K562 (cell line): Measurements from ENCODE around the gene C17orf113. TPM values are rescaled to one million over a fixed set of nuclear protein-coding genes. Genes with fewer than 3 reads are reported as not detected.
A peak's percentile ranks its signal among the peaks of the same experiment; 100 is the strongest.

ENCODE experiments used
- ATF7 ChIP-seq: fragments of 450-650 bp; IDR thresholded peaks from 2 replicates; pipeline ENCODE4 v1.7.1; 2014; ENCODE audit warnings: mild to moderate bottlenecking, moderate library complexity
- E2F3 ChIP-seq: fragments of 250-450 bp; sonication (Bioruptor Pico); IDR thresholded peaks from 2 replicates; pipeline ENCODE4 v1.4.0; 2020; ENCODE audit warnings: mild to moderate bottlenecking
- EP300 ChIP-seq: IDR thresholded peaks from 2 replicates; pipeline ENCODE4 v1.6.1; 2012; ENCODE audit warnings: low read length, improper control_type of control experiment
- ERF ChIP-seq: fragments of 450-650 bp; formaldehyde crosslinking; IDR thresholded peaks from 2 replicates; pipeline ENCODE4 v1.4.0; 2020; ENCODE audit warnings: mild to moderate bottlenecking, mixed read lengths
- HDAC3 ChIP-seq: fragments of 450-650 bp; IDR thresholded peaks from 2 replicates; pipeline ENCODE4 v1.6.1; 2018; ENCODE audit warnings: borderline replicate concordance, mild to moderate bottlenecking, moderate library complexity; ENCODE audit not compliant: partially characterized antibody
- HDGF ChIP-seq: fragments of 450-650 bp; IDR thresholded peaks from 2 replicates; pipeline ENCODE4 v1.6.1; 2016
- HIVEP1 ChIP-seq: fragments of 250-450 bp; sonication (Bioruptor Pico); IDR thresholded peaks from 2 replicates; pipeline ENCODE4 v1.4.0; 2020; ENCODE audit warnings: mild to moderate bottlenecking
- KAT7 ChIP-seq: sonication (generic); formaldehyde crosslinking; IDR thresholded peaks from 2 replicates; pipeline ENCODE4 v1.8.0; 2022; ENCODE audit warnings: missing genetic modification reagents, mild to moderate bottlenecking, borderline replicate concordance
- KLF6 ChIP-seq: fragments of 250-450 bp; sonication (Bioruptor Pico); IDR thresholded peaks from 2 replicates; pipeline ENCODE4 v1.4.0; 2020; ENCODE audit warnings: mild to moderate bottlenecking, moderate library complexity, borderline replicate concordance
- MEF2D ChIP-seq: conservative IDR thresholded peaks from 2 replicates; pipeline ENCODE4 v1.6.1; 2016; ENCODE audit warnings: low read depth, missing genetic modification characterization, missing compliant biosample characterization
- NCOA2 ChIP-seq, 2 experiments: fragments of 450-650 bp; IDR thresholded peaks; 2 replicates each; pipeline ENCODE4 v1.6.1; 2018; ENCODE audit warnings: mild to moderate bottlenecking in 2 of 2, moderate library complexity in 1 of 2; ENCODE audit not compliant: partially characterized antibody in 2 of 2
- NCOA4 ChIP-seq: fragments of 450-650 bp; IDR thresholded peaks from 2 replicates; pipeline ENCODE4 v1.6.1; 2018; ENCODE audit warnings: mild to moderate bottlenecking; ENCODE audit not compliant: partially characterized antibody
- POLR2AphosphoS5 ChIP-seq: IDR thresholded peaks from 2 replicates; pipeline ENCODE4 v1.6.1; 2011; ENCODE audit warnings: mild to moderate bottlenecking, low read depth, low read length, moderate library complexity; ENCODE audit not compliant: control insufficient read depth, insufficient read depth
- RCOR1 ChIP-seq, 2 experiments: IDR thresholded peaks; 2 replicates each; pipeline ENCODE4 v1.6.1; 2012; ENCODE audit warnings: low read depth in 2 of 2, low read length in 2 of 2, borderline replicate concordance in 1 of 2, improper control_type of control experiment in 1 of 2
- RNF2 ChIP-seq: sonication (generic); IDR thresholded peaks from 2 replicates; pipeline ENCODE4 v1.6.1; 2016
- SAP30 ChIP-seq: fragments of 200-600 bp; sonication (generic); IDR thresholded peaks from 2 replicates; pipeline ENCODE4 v1.6.1; 2012; ENCODE audit warnings: borderline replicate concordance, low read depth, mild to moderate bottlenecking, moderate library complexity, low read length, control low read depth, inconsistent platforms; ENCODE audit not compliant: insufficient read depth, poor library complexity, severe bottlenecking
- SMAD1 ChIP-seq: fragments of 150-350 bp; IDR thresholded peaks from 2 replicates; pipeline ENCODE4 v1.6.1; 2014; ENCODE audit warnings: low read length, low read depth; ENCODE audit not compliant: partially characterized antibody
- SMARCB1 ChIP-seq: IDR thresholded peaks from 2 replicates; pipeline ENCODE4 v1.6.1; 2011; ENCODE audit warnings: improper control_type of control experiment, low read depth; ENCODE audit not compliant: insufficient read length
- SRSF3 ChIP-seq: fragments of 200-400 bp; formaldehyde crosslinking; IDR thresholded peaks from 2 replicates; pipeline ENCODE4 v1.6.1; 2016; ENCODE audit warnings: mild to moderate bottlenecking, low read length, moderate library complexity; ENCODE audit not compliant: insufficient read depth
- TCFL5 ChIP-seq: fragments of 250-450 bp; sonication (Bioruptor Pico); conservative IDR thresholded peaks from 2 replicates; pipeline ENCODE4 v1.6.1; 2021; ENCODE audit warnings: mild to moderate bottlenecking, moderate library complexity, matching md5 sums
- XRCC3 ChIP-seq: fragments of 450-650 bp; IDR thresholded peaks from 2 replicates; pipeline ENCODE4 v1.6.1; 2017; ENCODE audit warnings: mild to moderate bottlenecking, moderate library complexity
- ZBTB1 ChIP-seq: sonication (generic); formaldehyde crosslinking; IDR thresholded peaks from 2 replicates; pipeline ENCODE4 v1.8.1; 2023; ENCODE audit warnings: missing genetic modification reagents, low read depth, mild to moderate bottlenecking, borderline replicate concordance
- ZFX ChIP-seq: sonication (generic); formaldehyde crosslinking; IDR thresholded peaks from 2 replicates; pipeline ENCODE4 v1.8.0; 2022; ENCODE audit warnings: mild to moderate bottlenecking, missing genetic modification reagents, moderate library complexity
- ZNF232 ChIP-seq: sonication (generic); formaldehyde crosslinking; IDR thresholded peaks from 2 replicates; pipeline ENCODE4 v1.8.0; 2022; ENCODE audit warnings: mild to moderate bottlenecking, missing genetic modification reagents
- ZNF24 ChIP-seq: fragments of 450-650 bp; IDR thresholded peaks from 2 replicates; pipeline ENCODE4 v1.6.1; 2016
- ZNF699 ChIP-seq: fragments of 250-450 bp; sonication (Bioruptor Pico); IDR thresholded peaks from 2 replicates; pipeline ENCODE4 v1.8.0; 2021; ENCODE audit warnings: mild to moderate bottlenecking, moderate library complexity; ENCODE audit not compliant: insufficient replicate concordance
- polyA plus RNA-seq, 8 experiments: library from polyadenylated mRNA; depleted of rRNA in 4 of 8; stranded (reverse) in 5 of 8; unstranded in 3 of 8; fragments of >200 nt; fragmentation: Nextera tagmentation in 2 of 8; fragmentation: Illumina TruSeq in 1 of 8; extraction: Ambion mirVana in 2 of 8; extraction: Trizol in 1 of 8; gene quantifications; 2 replicates each; pipeline versions ENCODE4 v1.2.1 to v1.2.3, GENCODE V29; 2011 to 2014; ENCODE audit warnings: inconsistent platforms in 1 of 8, missing spikeins in 1 of 8
- total RNA-seq, 7 experiments: library from RNA; depleted of rRNA in 6 of 7; stranded (reverse); fragments of >200 nt in 6 of 7; fragmentation: Illumina TruSeq in 2 of 7; extraction: Trizol in 2 of 7; gene quantifications; 2 replicates each; pipeline versions ENCODE4 v1.2.1 to v1.2.3, GENCODE V29; 2011 to 2021; ENCODE audit warnings: low replicate concordance in 1 of 7
- TF ChIP-seq, protein P1 (sequence below): fragments of 200-800 bp; sonication (Bioruptor generic); IDR thresholded peaks from 2 replicates; pipeline ENCODE4 v1.6.1; 2017; ENCODE audit warnings: missing genetic modification characterization, missing compliant biosample characterization

The C17orf113 gene
- total and polyA plus RNA-seq, 9 of the 15 experiments (the other 6 are each of a cell fraction or from before 2014, with no cell fraction given): 0.10 to 1.2 (median 0.31) TPM

DNA sequence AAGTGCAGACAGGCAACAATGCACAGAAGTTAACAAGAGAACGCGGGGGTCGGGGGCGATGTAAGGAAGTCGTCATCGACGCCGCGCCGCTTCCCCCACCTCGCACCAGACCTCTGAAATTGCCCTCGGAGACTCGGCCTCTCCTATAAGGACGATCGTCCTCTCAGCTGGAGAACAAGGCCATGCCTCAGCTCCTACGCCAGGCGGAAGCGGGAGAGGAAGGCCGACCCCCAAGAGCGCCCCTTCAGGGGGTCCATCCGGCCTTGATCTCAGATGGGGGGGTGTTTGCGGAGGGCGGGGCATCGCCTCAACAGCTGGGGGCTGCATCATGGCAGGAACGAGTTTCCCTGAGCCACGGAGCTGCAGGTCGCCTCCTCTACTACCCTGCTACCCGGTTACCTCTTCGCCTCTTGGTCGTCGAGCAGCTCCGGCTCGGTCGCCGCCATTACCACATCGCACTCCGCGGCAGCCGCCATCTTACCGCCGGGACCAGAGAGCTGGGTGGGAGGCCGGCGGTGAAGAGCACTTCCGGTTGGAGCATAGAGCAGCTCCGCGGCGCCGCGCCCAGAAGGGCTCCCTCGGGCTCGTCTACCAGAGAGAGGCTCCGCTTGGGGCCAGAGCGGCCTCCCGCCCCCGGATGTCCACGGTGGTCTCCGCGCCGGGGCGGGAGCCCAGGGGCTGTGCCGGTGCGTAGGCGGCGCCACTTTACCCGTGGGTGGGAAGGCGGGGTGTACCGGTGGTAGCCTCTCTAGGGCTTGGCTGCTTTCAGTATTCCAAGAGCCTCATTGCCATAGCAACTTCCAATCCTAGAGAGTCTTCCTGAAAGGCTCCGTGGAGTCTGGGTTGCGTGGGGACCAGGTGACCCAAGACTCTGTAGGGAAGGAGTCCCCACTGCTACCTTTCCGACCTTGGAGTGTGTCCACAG lies 33.2 kb downstream of the C17orf113 start, which contains the start of gene DNAJC7 (continued):
- peak; percentile 34; the same call in 1 of the 2 replicates for TF ChIP-seq ZNF232 (CRISPR knock-in tag)
- TF ChIP-seq HDAC3: no peak
- TF ChIP-seq SMARCB1: no peak
- no peak for TF ChIP-seq ZNF24
- no peak for TF ChIP-seq RCOR1 (IDR thresholded peaks at IDR 0.05; ENCODE audit: borderline replicate concordance in 1 of 2, low read depth in 2 of 2, low read length in 2 of 2)
- TF ChIP-seq NCOA2 (IDR thresholded peaks at IDR 0.05; ENCODE audit: partially characterized antibody in 2 of 2): no peak
- TF ChIP-seq, protein P1, sequence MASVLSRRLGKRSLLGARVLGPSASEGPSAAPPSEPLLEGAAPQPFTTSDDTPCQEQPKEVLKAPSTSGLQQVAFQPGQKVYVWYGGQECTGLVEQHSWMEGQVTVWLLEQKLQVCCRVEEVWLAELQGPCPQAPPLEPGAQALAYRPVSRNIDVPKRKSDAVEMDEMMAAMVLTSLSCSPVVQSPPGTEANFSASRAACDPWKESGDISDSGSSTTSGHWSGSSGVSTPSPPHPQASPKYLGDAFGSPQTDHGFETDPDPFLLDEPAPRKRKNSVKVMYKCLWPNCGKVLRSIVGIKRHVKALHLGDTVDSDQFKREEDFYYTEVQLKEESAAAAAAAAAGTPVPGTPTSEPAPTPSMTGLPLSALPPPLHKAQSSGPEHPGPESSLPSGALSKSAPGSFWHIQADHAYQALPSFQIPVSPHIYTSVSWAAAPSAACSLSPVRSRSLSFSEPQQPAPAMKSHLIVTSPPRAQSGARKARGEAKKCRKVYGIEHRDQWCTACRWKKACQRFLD: 0 out of 2 replicates have a peak, but pooled peaks have one; percentile 33
- TF ChIP-seq SRSF3: peak; percentile 94; the same call in 1 of the 2 replicates
- 0 out of 2 replicates have a peak, but pooled peaks have one; percentile 8 for TF ChIP-seq ERF (CRISPR knock-in tag)
- TF ChIP-seq E2F3 (CRISPR knock-in tag): 0 out of 2 replicates have a peak, but pooled peaks have one; percentile 59
- TF ChIP-seq XRCC3: no peak
- TF ChIP-seq KLF6 (CRISPR knock-in tag): no peak
- peak; percentile 64 for TF ChIP-seq SAP30
- peak; percentile 2; the same call in 1 of the 2 replicates for TF ChIP-seq EP300
- TF ChIP-seq NCOA4: no peak
- peak; percentile 66 for TF ChIP-seq ATF7
- TF ChIP-seq ZBTB1 (CRISPR knock-in tag): no peak
- TF ChIP-seq HDGF: no peak
- TF ChIP-seq ZNF699 (CRISPR knock-in tag): no peak
- TF ChIP-seq HIVEP1: 0 out of 2 replicates have a peak, but pooled peaks have one; percentile 50
- TF ChIP-seq MEF2D (tag): 0 out of 2 replicates have a peak, but pooled peaks have one; percentile 15
- TF ChIP-seq KAT7 (CRISPR knock-in tag): peak; percentile 5; the same call in 1 of the 2 replicates
- peak; percentile 91 for TF ChIP-seq POLR2AphosphoS5
- peak; percentile 68 for TF ChIP-seq SMAD1
- peak; percentile 22; the same call in 1 of the 2 replicates for TF ChIP-seq RNF2
- no peak for TF ChIP-seq TCFL5 (CRISPR knock-in tag)
- TF ChIP-seq ZFX: peak; percentile 71
